ENCODE results near the gene CRKL.

Gene CRKL

GRCh38 chr22:20996598-20997535 lies 79.7 kb downstream of the CRKL start:
- no peak for DNase-seq (ENCODE audit: low read depth in 2 of 2)

DNA sequence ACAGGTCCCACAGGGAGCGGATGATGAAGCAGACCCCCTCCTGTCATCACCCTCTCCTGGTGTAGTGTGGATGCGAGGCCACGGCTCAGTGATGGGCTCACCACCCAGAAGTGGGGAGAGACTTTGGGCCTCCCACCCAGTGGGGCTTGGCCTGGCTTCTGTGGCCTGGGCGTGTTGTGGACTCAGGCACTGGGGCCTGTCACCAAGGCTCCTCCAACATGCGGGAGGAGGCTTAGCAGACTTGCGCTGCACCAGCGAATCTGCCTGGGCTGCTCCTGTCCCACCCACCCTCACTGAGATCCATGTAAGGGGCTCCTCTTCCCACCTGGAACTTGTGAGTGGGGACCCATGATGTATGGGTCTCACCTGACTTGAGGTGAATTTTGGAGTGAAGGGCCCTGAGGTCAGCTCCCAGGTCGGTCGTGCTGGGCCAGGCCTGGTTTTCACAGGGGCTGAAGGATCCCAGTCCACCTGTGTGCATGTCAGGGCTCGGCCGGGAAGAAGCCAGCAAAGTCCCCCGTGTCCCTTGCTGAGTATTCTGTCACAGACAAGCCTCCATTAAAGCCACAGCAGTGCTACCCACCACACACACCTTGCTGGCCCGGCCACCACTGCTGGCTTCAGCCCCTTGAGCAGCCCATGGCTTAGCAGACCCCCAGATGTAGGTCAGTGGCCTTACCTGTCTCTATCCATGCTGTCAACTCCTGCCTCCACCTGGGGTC lies 80.5 kb downstream of the CRKL start:
- DNase-seq (ENCODE audit: low read depth in 2 of 2): no peak

- DNase-seq (ENCODE audit: low read depth in 2 of 2): no peak
Measured at GRCh38 chr22:20998411-20999336, 81.5 kb downstream of the CRKL start.

GRCh38 chr22:20999350-21000206 lies 82.4 kb downstream of the CRKL start:
- DNase-seq (ENCODE audit: low read depth in 2 of 2): no peak

DNA sequence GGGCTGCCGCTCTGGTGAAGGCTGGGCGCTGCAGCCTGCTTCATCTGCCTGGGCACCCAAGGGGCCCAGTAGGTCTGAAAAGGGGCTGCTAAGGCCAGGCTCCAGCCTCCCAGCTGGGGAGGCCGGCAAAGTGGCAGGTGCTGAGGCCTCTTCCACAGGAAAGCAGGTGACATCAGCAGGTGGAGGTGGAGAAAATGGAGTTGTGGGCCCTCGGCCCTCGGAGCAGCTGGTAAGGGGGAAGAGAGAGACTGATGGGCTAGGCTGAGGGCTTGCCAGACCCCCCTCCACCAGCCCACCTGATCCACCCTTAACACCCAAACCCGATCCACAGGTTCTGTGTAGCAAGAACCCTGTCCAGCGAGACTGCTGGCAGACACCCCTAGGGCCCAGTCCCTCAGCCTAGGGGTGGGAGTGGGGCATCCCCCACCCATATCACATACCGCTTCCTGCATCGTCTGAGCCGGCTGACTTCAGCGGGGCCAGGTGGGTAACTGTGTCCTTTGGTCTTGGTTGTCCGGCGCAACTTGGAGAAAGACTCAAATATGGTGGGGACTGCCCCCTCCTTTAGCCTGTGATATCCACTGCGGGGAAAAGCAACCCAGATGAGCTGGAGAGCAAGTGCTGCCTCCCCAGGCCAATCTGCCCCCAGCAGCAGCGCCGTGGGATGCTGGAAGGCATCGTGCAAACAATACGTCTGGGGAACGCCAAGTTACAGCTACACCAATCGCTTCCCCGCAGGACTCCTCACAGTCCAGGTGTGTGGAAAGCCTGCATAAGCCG lies 83.2 kb downstream of the CRKL start:
- DNase-seq (ENCODE audit: low read depth in 2 of 2): no peak

DNA sequence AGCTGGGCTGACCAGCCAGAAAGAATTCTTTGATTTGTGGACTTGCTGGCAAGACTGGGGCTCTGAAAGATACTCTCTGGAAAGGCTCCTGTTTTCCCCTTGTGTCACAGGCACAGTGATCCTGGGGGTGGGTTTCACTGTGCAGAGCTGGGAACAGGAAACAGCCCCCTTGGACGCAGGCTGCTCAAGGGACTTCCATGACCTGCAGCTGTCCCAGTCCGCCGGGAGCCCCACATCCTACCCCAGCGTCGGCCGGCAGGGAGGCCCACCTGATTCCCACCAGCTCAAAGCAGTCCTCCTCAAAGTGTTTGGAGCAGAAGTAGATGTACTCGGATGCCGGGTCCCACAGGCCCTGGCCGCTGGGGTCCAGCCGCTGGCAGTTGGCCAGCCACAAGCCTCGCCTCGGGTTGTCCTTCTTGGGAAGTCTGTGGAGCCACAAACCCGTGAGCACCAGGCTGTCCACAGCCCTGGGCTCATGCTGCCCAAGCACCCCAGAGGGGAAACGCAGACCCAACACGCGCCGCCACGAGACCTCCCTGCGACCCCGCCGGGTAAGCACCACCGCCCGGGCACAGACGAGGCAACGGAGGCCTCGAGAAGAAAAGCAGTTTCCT lies 83.9 kb downstream of the CRKL start:
- no peak for DNase-seq (ENCODE audit: low read depth in 2 of 2)

- DNase-seq (ENCODE audit: low read depth in 2 of 2): peak; percentile 95
Measured at GRCh38 chr22:21001601-21002325, 84.6 kb downstream of the CRKL start, which contains the start of gene THAP7. Gene THAP7 (minus strand): TSS chr22:21002118. CDS start chr22:21001911, 207 bp downstream.

All from stimulated activated CD8-positive, alpha-beta memory T cell treated with anti-CD3 and anti-CD28 coated beads, Interleukin-15, amount 100 ng/mL, for 48 hours (primary cell).